HG03558 (cell line): ENCODE measurements around the gene REPS1.
"Not testable (repeated sequence)": the region's sequence is repeated elsewhere in the genome, so short reads cannot be mapped to it uniquely, and the experiment has no call there.

ENCODE experiments used
- ATAC-seq: cut with Tn5 transposase; IDR thresholded peaks from one replicate; pipeline ENCODE4 v1.9.1; 2021; ENCODE audit warnings: moderate number of reproducible peaks; ENCODE audit not compliant: unreplicated experiment; ENCODE audit errors: extremely low read depth

REPS1 gene

GRCh38 chr6:138987643-138988468 is at the start of gene REPS1:
TSS of gene REPS1 (minus strand) at chr6:138988253. CDS start at chr6:138987682, 571 bp downstream.
- peak; percentile 70 for ATAC-seq

- no peak for ATAC-seq
Observed at GRCh38 chr6:139037490-139037889, 49.4 kb upstream of the REPS1 start.

- ATAC-seq = peak; percentile 44
Observed at GRCh38 chr6:139030228-139030963, 42.3 kb upstream of the REPS1 start.

- peak; percentile 7 for ATAC-seq
Observed at GRCh38 chr6:139029470-139030227, 41.6 kb upstream of the REPS1 start.

GRCh38 chr6:139028658-139029469 is 40.8 kb upstream of the REPS1 start, which contains the start of gene ABRACL:
TSS of gene ABRACL (plus strand) at chr6:139028745. CDS start at chr6:139034161, 5,416 bp downstream.
- peak; percentile 26 for ATAC-seq

GRCh38 chr6:139028215-139028657 is 40.2 kb upstream of the REPS1 start:
- no peak for ATAC-seq

GRCh38 chr6:139027620-139028182 is 39.6 kb upstream of the REPS1 start:
- no peak for ATAC-seq

- not testable (repeated sequence) for ATAC-seq
Observed at GRCh38 chr6:139025416-139025815, 37.4 kb upstream of the REPS1 start.

- no peak for ATAC-seq
Observed at GRCh38 chr6:139020689-139021088, 32.6 kb upstream of the REPS1 start.

- ATAC-seq = no peak
Observed at GRCh38 chr6:139019722-139020121, 31.7 kb upstream of the REPS1 start.

GRCh38 chr6:139017227-139017626 is 29.2 kb upstream of the REPS1 start:
- no peak for ATAC-seq

- ATAC-seq = no peak
Observed at GRCh38 chr6:139016337-139017213, 28.5 kb upstream of the REPS1 start.

- no peak for ATAC-seq
Observed at GRCh38 chr6:139014945-139015344, 26.9 kb upstream of the REPS1 start.

- no peak for ATAC-seq
Observed at GRCh38 chr6:139013185-139013800, 25.2 kb upstream of the REPS1 start.

GRCh38 chr6:139011980-139012379 is 23.9 kb upstream of the REPS1 start:
- ATAC-seq = no peak

GRCh38 chr6:139010674-139011073 is 22.6 kb upstream of the REPS1 start:
- no peak for ATAC-seq

- no peak for ATAC-seq
Observed at GRCh38 chr6:139008117-139008516, 20.1 kb upstream of the REPS1 start.

- no peak for ATAC-seq
Observed at GRCh38 chr6:139007428-139007827, 19.4 kb upstream of the REPS1 start.
